Keratinocyte (primary cell): Measurements from ENCODE around the gene PLA2G6. TPM values are rescaled to one million over a fixed set of nuclear protein-coding genes. Genes with fewer than 3 reads are reported as not detected.
A peak's percentile ranks its signal among the peaks of the same experiment; 100 is the strongest.

Source experiments
- DNase-seq: peaks from one replicate; pipeline ENCODE4 v3.0.0-alpha.2; 2011; ENCODE audit warnings: low read depth, missing footprints, low spot score
- FAIRE-seq: peaks from 2 replicates; lab custom pipeline; 2011; peaks lifted over from hg19 to GRCh38; lab: Jason Lieb, UNC
- H2AFZ ChIP-seq: 2 replicates; pipeline ENCODE4 v1.6.0; 2012; ENCODE audit warnings: low read length, control low read depth, inconsistent platforms; ENCODE audit not compliant: control insufficient read depth
- H3K27ac ChIP-seq: 2 replicates; pipeline ENCODE4 v1.5.1; 2011; ENCODE audit warnings: low read length; ENCODE audit not compliant: control insufficient read depth, insufficient read depth
- H3K27me3 ChIP-seq: 3 replicates; pipeline ENCODE4 v1.6.0; 2011; ENCODE audit warnings: low read length; ENCODE audit not compliant: control insufficient read depth, insufficient read depth; ENCODE audit errors: extremely low read depth
- H3K36me3 ChIP-seq, 2 experiments: 2 replicates in 1 of 2; 3 replicates in 1 of 2; pipeline ENCODE4 v1.5.1; 2011; ENCODE audit warnings: low read length in 2 of 2, mild to moderate bottlenecking in 1 of 2; ENCODE audit not compliant: control insufficient read depth in 2 of 2, insufficient read depth in 2 of 2; ENCODE audit errors: extremely low read depth in 1 of 2
- H3K4me1 ChIP-seq: 3 replicates; pipeline ENCODE4 v1.5.1; 2011; ENCODE audit warnings: low read length; ENCODE audit not compliant: control insufficient read depth, insufficient read depth; ENCODE audit errors: extremely low read depth
- H3K4me2 ChIP-seq: 3 replicates; pipeline ENCODE4 v1.6.0; 2011; ENCODE audit warnings: low read depth, low read length; ENCODE audit not compliant: control insufficient read depth, insufficient read depth; ENCODE audit errors: extremely low read depth
- H3K4me3 ChIP-seq, 3 experiments: fragments of 200-600 bp in 1 of 3; sonication (generic) in 1 of 3; 2 replicates in 2 of 3; 3 replicates in 1 of 3; pipeline ENCODE4 v1.5.1; 2011 to 2016; ENCODE audit warnings: low read length in 3 of 3, mild to moderate bottlenecking in 3 of 3, control low read depth in 2 of 3, inconsistent platforms in 1 of 3, low read depth in 1 of 3, mixed read lengths in 1 of 3, mixed run types in 1 of 3, moderate library complexity in 1 of 3; ENCODE audit not compliant: control insufficient read depth in 2 of 3, insufficient read depth in 2 of 3; ENCODE audit errors: extremely low read depth in 1 of 3
- H3K79me2 ChIP-seq: 2 replicates; pipeline ENCODE4 v1.6.0; 2012; ENCODE audit warnings: low read length; ENCODE audit not compliant: control insufficient read depth, insufficient read depth
- H3K9ac ChIP-seq: 3 replicates; pipeline ENCODE4 v1.6.0; 2011; ENCODE audit warnings: low read length; ENCODE audit not compliant: control insufficient read depth, insufficient read depth; ENCODE audit errors: extremely low read depth
- H3K9me1 ChIP-seq: 3 replicates; pipeline ENCODE4 v1.6.0; 2011; ENCODE audit warnings: low read length; ENCODE audit not compliant: control insufficient read depth, insufficient read depth; ENCODE audit errors: extremely low read depth
- H3K9me3 ChIP-seq: 2 replicates; pipeline ENCODE4 v1.5.1; 2012; ENCODE audit warnings: low read depth, low read length; ENCODE audit not compliant: control insufficient read depth
- H4K20me1 ChIP-seq: 3 replicates; pipeline ENCODE4 v1.6.0; 2011; ENCODE audit warnings: low read length; ENCODE audit not compliant: control insufficient read depth, insufficient read depth; ENCODE audit errors: extremely low read depth
- EZH2 ChIP-seq: IDR thresholded peaks from one replicate; pipeline ENCODE4 v1.6.1; 2012; ENCODE audit warnings: inconsistent platforms, mild to moderate bottlenecking, low read length, moderate library complexity
- dilution Hi-C: fragments of 300-500 bp; cut with MboI; formaldehyde crosslinking; loops from one replicate; pipeline ENCODE4 v1.7.0; 2020; ENCODE audit warnings: low sequenced_read_pairs; ENCODE audit not compliant: extremely low pct_ligation_motif_present
- polyA minus RNA-seq, 3 experiments: library from RNA; depleted of rRNA, polyadenylated mRNA; stranded (reverse); fragments of >200 nt; gene quantifications; 1 replicate in 1 of 3; 2 replicates in 1 of 3; 3 replicates in 1 of 3; pipeline ENCODE4 v1.2.3, GENCODE V29; 2011
- polyA plus RNA-seq, 5 experiments: library from polyadenylated mRNA; depleted of rRNA in 3 of 5; stranded (reverse) in 3 of 5; stranded (forward) in 1 of 5; unstranded in 1 of 5; fragments of >200 nt; gene quantifications; 1 replicate in 1 of 5; 2 replicates in 3 of 5; 3 replicates in 1 of 5; pipeline versions ENCODE4 v1.2.1 to v1.2.3, GENCODE V29; 2011 to 2012; ENCODE audit warnings: missing spikeins in 2 of 5, low read depth in 1 of 5, low replicate concordance in 1 of 5
- TF ChIP-seq, protein P1 (sequence below), 3 experiments: IDR thresholded peaks in 1 of 3; conservative IDR thresholded peaks in 1 of 3; optimal IDR thresholded peaks in 1 of 3; 2 replicates in 2 of 3; 3 replicates in 1 of 3; pipeline versions ENCODE3 to v1.5.1; 2011; ENCODE audit warnings: low read length in 3 of 3, mild to moderate bottlenecking in 3 of 3, moderate library complexity in 2 of 3, control low read depth in 1 of 3, inconsistent platforms in 1 of 3; ENCODE audit not compliant: insufficient read depth in 2 of 3; ENCODE audit errors: extremely low read depth in 1 of 3

Gene PLA2G6, protein sequence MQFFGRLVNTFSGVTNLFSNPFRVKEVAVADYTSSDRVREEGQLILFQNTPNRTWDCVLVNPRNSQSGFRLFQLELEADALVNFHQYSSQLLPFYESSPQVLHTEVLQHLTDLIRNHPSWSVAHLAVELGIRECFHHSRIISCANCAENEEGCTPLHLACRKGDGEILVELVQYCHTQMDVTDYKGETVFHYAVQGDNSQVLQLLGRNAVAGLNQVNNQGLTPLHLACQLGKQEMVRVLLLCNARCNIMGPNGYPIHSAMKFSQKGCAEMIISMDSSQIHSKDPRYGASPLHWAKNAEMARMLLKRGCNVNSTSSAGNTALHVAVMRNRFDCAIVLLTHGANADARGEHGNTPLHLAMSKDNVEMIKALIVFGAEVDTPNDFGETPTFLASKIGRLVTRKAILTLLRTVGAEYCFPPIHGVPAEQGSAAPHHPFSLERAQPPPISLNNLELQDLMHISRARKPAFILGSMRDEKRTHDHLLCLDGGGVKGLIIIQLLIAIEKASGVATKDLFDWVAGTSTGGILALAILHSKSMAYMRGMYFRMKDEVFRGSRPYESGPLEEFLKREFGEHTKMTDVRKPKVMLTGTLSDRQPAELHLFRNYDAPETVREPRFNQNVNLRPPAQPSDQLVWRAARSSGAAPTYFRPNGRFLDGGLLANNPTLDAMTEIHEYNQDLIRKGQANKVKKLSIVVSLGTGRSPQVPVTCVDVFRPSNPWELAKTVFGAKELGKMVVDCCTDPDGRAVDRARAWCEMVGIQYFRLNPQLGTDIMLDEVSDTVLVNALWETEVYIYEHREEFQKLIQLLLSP
- 4.6 to 12.1 TPM (median 5.2 TPM) in 3 replicates for polyA plus RNA-seq
- 1.6 TPM for polyA plus RNA-seq (2011; ENCODE audit: low read depth)
- 1.4 and 2.3 TPM in 2 replicates for polyA plus RNA-seq (2011; cell fraction: cytosol; rRNA removed)
- 34.0 and 40.8 TPM in 2 replicates for polyA plus RNA-seq (2011; cell fraction: nucleus; rRNA removed)
- 3.2 and 9.8 TPM in 2 replicates for polyA plus RNA-seq (2012; ENCODE audit: low replicate concordance)
- polyA minus RNA-seq = 4.4 to 20.7 TPM (median 14.4 TPM) in 3 replicates
- 5.0 TPM for polyA minus RNA-seq (2011; cell fraction: cytosol; rRNA and poly(A)+ RNA removed)
- 16.8 and 27.8 TPM in 2 replicates for polyA minus RNA-seq (2011; cell fraction: nucleus; rRNA and poly(A)+ RNA removed)

DNA sequence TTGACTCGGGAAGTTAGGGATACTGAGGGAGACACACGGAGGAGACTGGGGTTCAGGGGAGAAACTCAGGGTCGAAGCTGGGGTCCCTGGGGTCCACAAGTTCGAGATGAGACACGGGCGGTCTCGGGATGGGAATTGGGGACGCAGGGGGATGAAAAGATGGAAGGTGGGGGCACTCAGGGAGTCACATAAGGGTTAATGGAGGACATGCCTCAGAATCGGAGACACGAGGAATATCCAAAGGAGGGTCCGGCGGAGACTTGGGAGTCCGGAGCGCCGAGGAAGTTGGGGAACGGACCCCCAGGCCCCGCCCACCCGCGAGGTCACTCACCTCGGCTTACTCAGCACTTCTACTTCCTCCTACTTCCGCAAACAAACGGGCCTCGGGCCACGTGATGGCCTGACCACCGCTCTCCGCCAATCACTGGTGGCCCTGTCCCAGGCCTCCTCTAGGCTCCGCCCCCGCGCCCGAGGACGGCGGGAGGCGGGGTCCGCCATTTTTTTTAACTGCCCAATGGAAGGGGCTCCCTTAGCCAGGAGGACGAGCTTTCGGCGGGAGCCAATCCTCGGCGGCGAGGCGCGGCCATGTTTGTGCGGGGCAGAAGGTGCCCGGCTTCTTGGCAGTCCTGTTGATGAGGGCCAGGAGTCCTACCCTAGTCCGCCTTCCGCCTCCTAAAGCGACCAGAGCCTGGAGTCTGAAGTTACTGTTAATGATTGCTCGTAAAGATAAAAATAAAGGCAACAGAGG lies at the start of gene PLA2G6:
Gene PLA2G6 (minus strand): TSS at position 378 of the 748 bp plus-strand sequence. CDS start 12,404 bp downstream, outside the sequence.
- Histone ChIP-seq H2AFZ (peak within 1 kb of the TSS; percentile 86), H3K36me3 (no peaks in the 10 kb centered on the region), H3K79me2 (no peaks in the 10 kb centered on the region), H3K27ac (peak within 1 kb of the TSS; percentile 100), H3K9me1 (no peaks in the 10 kb centered on the region), H3K4me1 (peaks cover 47% of the 10 kb centered on the region), H3K4me2 (peak within 1 kb of the TSS; percentile 100), H3K4me3 (peak within 1 kb of the TSS; percentile 49 to 96 (median 69)), H3K27me3 (no peaks in the 10 kb centered on the region), H4K20me1 (no peaks in the 10 kb centered on the region), H3K9ac (peak within 1 kb of the TSS; percentile 99), H3K9me3 (no peaks in the 10 kb centered on the region)
- peak; percentile 90 for DNase-seq
- no peak for TF ChIP-seq EZH2
- TF ChIP-seq, protein P1, sequence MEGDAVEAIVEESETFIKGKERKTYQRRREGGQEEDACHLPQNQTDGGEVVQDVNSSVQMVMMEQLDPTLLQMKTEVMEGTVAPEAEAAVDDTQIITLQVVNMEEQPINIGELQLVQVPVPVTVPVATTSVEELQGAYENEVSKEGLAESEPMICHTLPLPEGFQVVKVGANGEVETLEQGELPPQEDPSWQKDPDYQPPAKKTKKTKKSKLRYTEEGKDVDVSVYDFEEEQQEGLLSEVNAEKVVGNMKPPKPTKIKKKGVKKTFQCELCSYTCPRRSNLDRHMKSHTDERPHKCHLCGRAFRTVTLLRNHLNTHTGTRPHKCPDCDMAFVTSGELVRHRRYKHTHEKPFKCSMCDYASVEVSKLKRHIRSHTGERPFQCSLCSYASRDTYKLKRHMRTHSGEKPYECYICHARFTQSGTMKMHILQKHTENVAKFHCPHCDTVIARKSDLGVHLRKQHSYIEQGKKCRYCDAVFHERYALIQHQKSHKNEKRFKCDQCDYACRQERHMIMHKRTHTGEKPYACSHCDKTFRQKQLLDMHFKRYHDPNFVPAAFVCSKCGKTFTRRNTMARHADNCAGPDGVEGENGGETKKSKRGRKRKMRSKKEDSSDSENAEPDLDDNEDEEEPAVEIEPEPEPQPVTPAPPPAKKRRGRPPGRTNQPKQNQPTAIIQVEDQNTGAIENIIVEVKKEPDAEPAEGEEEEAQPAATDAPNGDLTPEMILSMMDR (optimal IDR thresholded peaks at IDR 0.05 in 1 of 3, IDR thresholded peaks at IDR 0.05 in 1 of 3, conservative IDR thresholded peaks at IDR 0.05 in 1 of 3; ENCODE audit: extremely low read depth in 1 of 3, insufficient read depth in 2 of 3, low read length in 3 of 3) = no peak
- no peak for FAIRE-seq
- dilution Hi-C loops = no loop called here

DNA sequence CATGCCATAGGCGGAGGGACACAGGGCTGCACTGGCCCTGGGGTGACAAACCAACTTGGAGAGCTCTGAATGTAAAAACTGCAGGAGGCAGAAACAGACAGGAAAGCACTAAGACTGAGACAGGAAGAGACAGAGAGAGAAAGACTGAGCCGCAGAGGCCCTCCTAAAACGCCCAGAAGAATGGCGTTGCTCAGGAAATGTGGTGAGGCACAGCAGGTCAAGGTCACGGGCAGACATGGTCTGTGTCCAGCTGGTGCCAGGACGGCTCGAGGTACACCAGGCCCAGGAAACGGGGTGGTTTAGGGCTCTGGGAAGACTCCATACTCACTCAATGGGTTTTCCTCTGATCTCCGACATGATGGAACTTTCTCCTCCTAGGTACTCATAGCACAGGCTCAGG lies 49.3 kb upstream of the PLA2G6 start:
- no peak for TF ChIP-seq EZH2
- TF ChIP-seq, protein P1 (optimal IDR thresholded peaks at IDR 0.05 in 1 of 3, IDR thresholded peaks at IDR 0.05 in 1 of 3, conservative IDR thresholded peaks at IDR 0.05 in 1 of 3; ENCODE audit: extremely low read depth in 1 of 3, insufficient read depth in 2 of 3, low read length in 3 of 3) = no peak
- H3K4me1 ChIP-seq = peaks cover 24% of the 10 kb centered on the region
- H3K9ac ChIP-seq = no peak overlapping the region
- no peaks in the 10 kb centered on the region for H3K9me1 ChIP-seq
- H3K27me3 ChIP-seq = no peaks in the 10 kb centered on the region
- H2AFZ ChIP-seq = no peak overlapping the region
- no peak overlapping the region for H3K4me3 ChIP-seq
- H4K20me1 ChIP-seq = no peaks in the 10 kb centered on the region
- H3K4me2 ChIP-seq = no peak overlapping the region
- dilution Hi-C loops = no loop called here
- FAIRE-seq (no peak), DNase-seq (no peak)
- peaks cover 24 to 60% of the 10 kb centered on the region in 2 experiments for H3K36me3 ChIP-seq
- H3K27ac ChIP-seq = no peak overlapping the region
- no peaks in the 10 kb centered on the region for H3K79me2 ChIP-seq
- no peaks in the 10 kb centered on the region for H3K9me3 ChIP-seq
